Neural cell (in vitro differentiated cells): ENCODE data around the gene AGPAT1. TPM values are rescaled to one million over a fixed set of nuclear protein-coding genes. Genes with fewer than 3 reads are reported as not detected.

Experiments
- H2AFZ ChIP-seq: fragments of 200-600, 300-800 bp; sonication (generic), shearing (Covaris generic); 2 replicates; pipeline ENCODE4 v1.6.0; 2014; ENCODE audit warnings: low read depth, mild to moderate bottlenecking, antibody characterized with exemption, low read length, moderate library complexity
- H3F3A ChIP-seq: fragments of 200-600 bp; shearing (Covaris generic); 2 replicates; pipeline ENCODE4 v1.6.1; 2016; ENCODE audit warnings: mild to moderate bottlenecking, moderate library complexity, mixed read lengths, antibody characterized with exemption, low read length; ENCODE audit not compliant: insufficient read depth, poor library complexity, severe bottlenecking
- H3K27ac ChIP-seq: fragments of 200-600, 300-800 bp; sonication (generic), shearing (Covaris generic); 2 replicates; pipeline ENCODE4 v1.5.1; 2014; ENCODE audit warnings: mild to moderate bottlenecking, low read length, moderate library complexity
- H3K27me3 ChIP-seq: fragments of 300-800, 200-600 bp; sonication (generic), shearing (Covaris generic); 2 replicates; pipeline ENCODE4 v1.6.0; 2014; ENCODE audit warnings: mild to moderate bottlenecking, low read depth, low read length, moderate library complexity; ENCODE audit not compliant: insufficient read depth
- H3K36me3 ChIP-seq: fragments of 300-800, 200-600 bp; sonication (generic), shearing (Covaris generic); 2 replicates; pipeline ENCODE4 v1.5.1; 2014; ENCODE audit warnings: mild to moderate bottlenecking, antibody characterized with exemption, low read length, moderate library complexity; ENCODE audit not compliant: insufficient read depth
- H3K4me2 ChIP-seq: fragments of 300-800, 200-600 bp; sonication (generic), shearing (Covaris generic); 2 replicates; pipeline ENCODE4 v1.6.0; 2014; ENCODE audit warnings: mild to moderate bottlenecking, low read length
- H3K4me3 ChIP-seq: fragments of 300-800, 200-600 bp; sonication (generic), shearing (Covaris generic); 2 replicates; pipeline ENCODE4 v1.5.1; 2014; ENCODE audit warnings: mild to moderate bottlenecking, low read length, moderate library complexity
- H3K79me2 ChIP-seq: fragments of 200-600 bp; shearing (Covaris generic); replicated peaks from 2 replicates; pipeline ENCODE4 v1.6.0; 2014; ENCODE audit warnings: mild to moderate bottlenecking, low read length, moderate library complexity; ENCODE audit not compliant: insufficient read depth
- H3K9ac ChIP-seq: fragments of 300-800, 200-600 bp; sonication (generic), shearing (Covaris generic); 2 replicates; pipeline ENCODE4 v1.6.1; 2016; ENCODE audit warnings: mild to moderate bottlenecking, low read length, mixed read lengths
- H3K9me2 ChIP-seq: fragments of 200-600 bp; shearing (Covaris generic); 2 replicates; pipeline ENCODE4 v1.6.1; 2016; ENCODE audit warnings: mild to moderate bottlenecking, low read length, mixed read lengths; ENCODE audit not compliant: insufficient read depth
- H3K9me3 ChIP-seq: fragments of 200-600, 300-800 bp; sonication (generic), shearing (Covaris generic); 2 replicates; pipeline ENCODE4 v1.6.1; 2016; ENCODE audit warnings: mild to moderate bottlenecking, mixed run types, low read length, moderate library complexity, mixed read lengths
- H4K20me1 ChIP-seq: fragments of 200-600 bp; shearing (Covaris generic); 2 replicates; pipeline ENCODE4 v1.6.1; 2016; ENCODE audit warnings: mild to moderate bottlenecking, mixed run types; ENCODE audit not compliant: insufficient read depth
- CTCF ChIP-seq: fragments of 450-650 bp; IDR thresholded peaks from 2 replicates; pipeline ENCODE4 v1.5.1; 2014; ENCODE audit warnings: antibody characterized with exemption, mild to moderate bottlenecking, moderate library complexity; ENCODE audit not compliant: poor library complexity, severe bottlenecking
- EP300 ChIP-seq: fragments of 450-650 bp; conservative IDR thresholded peaks from 2 replicates; pipeline ENCODE4 v1.6.1; 2014; ENCODE audit warnings: antibody characterized with exemption, mild to moderate bottlenecking, moderate library complexity; ENCODE audit not compliant: poor library complexity, severe bottlenecking
- EZH2 ChIP-seq: fragments of 200-600, 300-800 bp; shearing (Covaris generic), sonication (generic); IDR thresholded peaks from 2 replicates; pipeline ENCODE4 v1.6.1; 2014; ENCODE audit warnings: antibody characterized with exemption, low read length, borderline replicate concordance, mild to moderate bottlenecking; ENCODE audit not compliant: insufficient read depth, poor library complexity, severe bottlenecking
- MXI1 ChIP-seq: fragments of 450-650 bp; conservative IDR thresholded peaks from 2 replicates; pipeline ENCODE4 v1.6.1; 2014; ENCODE audit warnings: antibody characterized with exemption, mild to moderate bottlenecking; ENCODE audit not compliant: poor library complexity, severe bottlenecking
- POLR2AphosphoS5 ChIP-seq: IDR thresholded peaks from 2 replicates; pipeline ENCODE4 v1.6.1; 2012
- RAD21 ChIP-seq: fragments of 450-650 bp; conservative IDR thresholded peaks from 2 replicates; pipeline ENCODE4 v1.6.1; 2014; ENCODE audit warnings: antibody characterized with exemption, mild to moderate bottlenecking, moderate library complexity
- SMC3 ChIP-seq: fragments of 450-650 bp; conservative IDR thresholded peaks from 2 replicates; pipeline ENCODE4 v1.6.1; 2014; ENCODE audit warnings: antibody characterized with exemption, mild to moderate bottlenecking, moderate library complexity; ENCODE audit not compliant: poor library complexity
- TAF1 ChIP-seq: IDR thresholded peaks from 2 replicates; pipeline ENCODE4 v1.6.1; 2012; ENCODE audit warnings: low read depth
- polyA plus RNA-seq: library from polyadenylated mRNA; depleted of rRNA; stranded (reverse); fragments of >200 nt; gene quantifications from 2 replicates; pipeline ENCODE4 v1.2.3, GENCODE V29; 2014
- TF ChIP-seq, protein P1 (sequence below): IDR thresholded peaks from 2 replicates; pipeline ENCODE4 v1.6.1; 2012; ENCODE audit warnings: borderline replicate concordance

The AGPAT1 gene
- polyA plus RNA-seq, 1 donor from 2014 or later, result 24.7 TPM

DNA sequence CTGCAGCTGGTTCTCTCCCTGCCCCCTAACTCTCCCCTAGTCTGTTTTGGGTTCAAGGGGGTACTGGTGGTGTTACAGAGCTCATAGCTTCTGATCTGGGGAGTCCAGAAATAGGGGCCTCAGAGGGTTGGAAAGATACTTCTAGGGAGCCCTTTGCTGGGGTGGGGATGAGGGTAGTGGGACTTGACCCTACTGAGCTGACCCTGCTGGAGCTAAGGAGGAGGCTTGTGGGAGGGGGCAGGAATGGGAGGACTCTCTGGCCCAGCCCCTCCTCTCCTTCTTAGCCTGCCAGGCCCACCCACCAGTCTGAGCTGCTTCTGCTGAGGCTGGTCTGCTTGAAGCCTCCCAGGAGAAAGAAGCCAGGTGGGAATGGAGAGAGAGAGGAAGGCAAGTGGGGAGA is 11.6 kb downstream of the AGPAT1 start, which contains the start of gene EGFL8:
Gene EGFL8, plus strand, starts transcription at position 301 of the 400 bp plus-strand sequence. CDS start 1,571 bp downstream, outside the sequence.
- Histone ChIP-seq H3K9me2 (no peaks in the 10 kb centered on the region), H3K27me3 (no peaks in the 10 kb centered on the region), H3K36me3 (no peaks in the 10 kb centered on the region), H3K4me2 (no peak within 1 kb of the TSS), H3K9ac (no peak within 1 kb of the TSS), H3K4me3 (no peak within 1 kb of the TSS), H3K79me2 (no peaks in the 10 kb centered on the region), H3F3A (no peaks in the 10 kb centered on the region), H2AFZ (no peak within 1 kb of the TSS), H3K27ac (no peak within 1 kb of the TSS), H3K9me3 (no peaks in the 10 kb centered on the region), H4K20me1 (no peaks in the 10 kb centered on the region)
- no peak for TF ChIP-seq CTCF
- no peak for TF ChIP-seq MXI1
- no peak for TF ChIP-seq EZH2
- no peak for TF ChIP-seq TAF1
- no peak for TF ChIP-seq SMC3
- no peak for TF ChIP-seq POLR2AphosphoS5
- TF ChIP-seq, protein P1, sequence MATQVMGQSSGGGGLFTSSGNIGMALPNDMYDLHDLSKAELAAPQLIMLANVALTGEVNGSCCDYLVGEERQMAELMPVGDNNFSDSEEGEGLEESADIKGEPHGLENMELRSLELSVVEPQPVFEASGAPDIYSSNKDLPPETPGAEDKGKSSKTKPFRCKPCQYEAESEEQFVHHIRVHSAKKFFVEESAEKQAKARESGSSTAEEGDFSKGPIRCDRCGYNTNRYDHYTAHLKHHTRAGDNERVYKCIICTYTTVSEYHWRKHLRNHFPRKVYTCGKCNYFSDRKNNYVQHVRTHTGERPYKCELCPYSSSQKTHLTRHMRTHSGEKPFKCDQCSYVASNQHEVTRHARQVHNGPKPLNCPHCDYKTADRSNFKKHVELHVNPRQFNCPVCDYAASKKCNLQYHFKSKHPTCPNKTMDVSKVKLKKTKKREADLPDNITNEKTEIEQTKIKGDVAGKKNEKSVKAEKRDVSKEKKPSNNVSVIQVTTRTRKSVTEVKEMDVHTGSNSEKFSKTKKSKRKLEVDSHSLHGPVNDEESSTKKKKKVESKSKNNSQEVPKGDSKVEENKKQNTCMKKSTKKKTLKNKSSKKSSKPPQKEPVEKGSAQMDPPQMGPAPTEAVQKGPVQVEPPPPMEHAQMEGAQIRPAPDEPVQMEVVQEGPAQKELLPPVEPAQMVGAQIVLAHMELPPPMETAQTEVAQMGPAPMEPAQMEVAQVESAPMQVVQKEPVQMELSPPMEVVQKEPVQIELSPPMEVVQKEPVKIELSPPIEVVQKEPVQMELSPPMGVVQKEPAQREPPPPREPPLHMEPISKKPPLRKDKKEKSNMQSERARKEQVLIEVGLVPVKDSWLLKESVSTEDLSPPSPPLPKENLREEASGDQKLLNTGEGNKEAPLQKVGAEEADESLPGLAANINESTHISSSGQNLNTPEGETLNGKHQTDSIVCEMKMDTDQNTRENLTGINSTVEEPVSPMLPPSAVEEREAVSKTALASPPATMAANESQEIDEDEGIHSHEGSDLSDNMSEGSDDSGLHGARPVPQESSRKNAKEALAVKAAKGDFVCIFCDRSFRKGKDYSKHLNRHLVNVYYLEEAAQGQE, result no peak
- TF ChIP-seq RAD21, result no peak
- no peak for TF ChIP-seq EP300

GRCh38 chr6:32163559-32164258 is 12.2 kb downstream of the AGPAT1 start:
- Histone ChIP-seq H3K27ac (no peak overlapping the region), H3K9ac (no peak overlapping the region)
- TF ChIP-seq RAD21 (no peak), POLR2AphosphoS5 (peak; percentile 10), CTCF (no peak)

More at GRCh38 chr6:32163559-32164258, 12.2 kb downstream of the AGPAT1 start:
- Histone ChIP-seq H2AFZ (no peak overlapping the region), H3K36me3 (no peaks in the 10 kb centered on the region), H3K4me2 (no peak overlapping the region), H3K9me3 (no peaks in the 10 kb centered on the region), H3F3A (no peaks in the 10 kb centered on the region), H3K79me2 (no peaks in the 10 kb centered on the region), H3K9me2 (no peaks in the 10 kb centered on the region), H3K4me3 (no peak overlapping the region), H3K27me3 (no peaks in the 10 kb centered on the region), H4K20me1 (no peaks in the 10 kb centered on the region)
